HK-2 (cell line): ENCODE data around the gene ACTN4.
A peak's percentile ranks its signal among the peaks of the same experiment; 100 is the strongest.

Source experiments
- DNase-seq: peaks from one replicate; pipeline ENCODE4 v3.0.0-alpha.2; 2018; ENCODE audit not compliant: unreplicated experiment

The ACTN4 gene

DNA sequence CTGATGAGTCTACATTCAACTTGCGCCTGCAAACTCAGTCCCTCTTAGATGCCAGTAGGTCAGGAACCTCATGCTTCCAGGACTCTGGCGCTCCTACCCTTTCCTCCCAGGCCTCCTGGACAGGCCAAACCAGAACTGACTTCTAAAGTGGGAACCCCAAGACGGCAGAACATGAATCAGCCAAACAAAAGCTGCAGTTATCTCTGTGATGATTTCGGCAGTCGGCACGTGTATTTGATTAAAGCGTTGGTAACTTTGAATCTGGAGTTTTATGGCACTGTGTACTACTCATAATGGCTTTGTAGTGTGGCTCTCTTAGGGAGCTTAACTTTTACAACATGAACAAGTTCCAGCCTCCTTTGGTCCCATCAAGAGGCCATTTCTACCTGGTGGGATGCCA, 13.7 kb downstream of the ACTN4 start:
- no peak for DNase-seq

- no peak for DNase-seq
Measured at GRCh38 chr19:38661996-38662395, 14.5 kb downstream of the ACTN4 start.

DNA sequence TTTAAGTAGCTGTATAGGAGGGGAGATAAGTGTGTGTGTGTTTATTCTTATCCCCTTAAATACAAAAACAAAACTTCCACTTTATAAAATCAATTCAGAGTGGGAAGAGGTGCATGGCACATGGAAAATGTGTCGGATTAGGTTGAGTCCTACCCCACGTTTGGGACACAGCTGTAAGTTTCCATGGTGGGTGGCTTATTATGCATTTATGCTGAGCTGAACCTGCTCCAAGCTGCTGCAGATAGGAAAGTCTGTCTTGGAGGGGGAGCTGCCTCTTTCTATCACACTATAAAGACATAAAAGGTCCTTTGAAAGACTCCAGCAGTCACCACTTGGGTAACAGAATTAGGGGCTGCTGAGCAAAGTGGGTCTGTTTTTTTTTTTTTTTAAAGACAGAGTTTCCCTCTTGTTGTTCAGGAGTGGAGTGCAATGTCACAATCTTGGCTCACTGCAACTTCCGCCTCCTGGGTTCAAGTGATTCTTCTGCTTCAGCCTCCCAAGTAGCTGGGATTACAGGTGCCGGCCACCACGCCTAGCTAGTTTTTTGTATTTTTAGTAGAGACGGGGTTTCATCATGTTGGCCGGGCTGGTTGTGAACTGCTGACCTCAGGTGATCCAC, 15.2 kb downstream of the ACTN4 start:
- no peak for DNase-seq

DNA sequence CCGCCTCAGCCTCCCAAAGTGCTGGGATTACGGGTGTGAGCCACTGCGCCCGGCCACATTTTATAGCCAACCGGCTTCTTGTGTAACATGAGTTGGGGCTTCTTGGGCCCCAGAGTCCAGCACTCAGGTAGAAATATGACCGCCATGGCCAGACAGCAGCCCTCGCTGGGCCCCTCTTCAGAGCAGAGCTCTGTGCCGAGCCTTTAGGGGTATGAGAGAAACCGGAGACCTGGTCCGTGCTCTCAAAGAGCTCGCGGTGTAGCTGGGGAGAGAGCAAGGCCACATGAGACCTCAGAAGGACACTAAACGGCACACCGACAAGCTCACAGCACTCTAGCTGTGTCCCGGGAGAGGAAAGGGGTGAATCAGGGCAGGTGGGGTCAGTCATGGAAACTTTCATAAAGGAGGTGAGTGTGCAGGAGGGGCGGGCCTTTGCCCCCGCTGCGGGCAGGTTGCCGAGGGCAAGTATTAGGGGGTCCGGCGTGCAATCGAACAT, 15.8 kb downstream of the ACTN4 start:
- DNase-seq, result no peak

DNA sequence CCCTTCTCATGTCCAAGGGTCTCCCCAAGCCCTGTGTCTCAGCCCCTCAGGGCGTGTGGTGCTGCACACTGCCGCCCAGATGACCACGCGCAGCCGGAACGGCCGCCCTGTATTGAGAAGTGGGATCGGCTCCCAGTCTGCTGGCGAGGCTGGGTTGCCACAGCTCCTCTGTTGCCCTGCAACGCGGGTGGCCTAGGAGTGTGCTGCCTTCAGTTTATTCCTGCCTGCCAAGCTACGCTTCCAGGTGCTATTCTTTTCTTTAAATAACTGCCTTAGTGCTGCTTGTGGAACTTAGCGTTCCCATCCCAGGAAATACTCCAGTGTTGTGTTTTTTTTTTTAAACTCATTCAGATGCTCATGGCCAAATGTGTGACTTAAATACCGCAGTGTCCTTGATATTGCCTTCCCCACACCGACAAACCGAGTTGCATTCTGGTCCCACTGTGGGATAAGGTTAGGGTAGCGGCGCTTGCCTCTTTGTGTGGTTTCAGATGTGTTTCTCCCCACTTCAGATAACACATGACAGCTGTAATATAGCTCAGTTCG, 16.6 kb downstream of the ACTN4 start:
- no peak for DNase-seq

GRCh38 chr19:38664503-38665211, 17.2 kb downstream of the ACTN4 start:
- DNase-seq, result no peak

DNA sequence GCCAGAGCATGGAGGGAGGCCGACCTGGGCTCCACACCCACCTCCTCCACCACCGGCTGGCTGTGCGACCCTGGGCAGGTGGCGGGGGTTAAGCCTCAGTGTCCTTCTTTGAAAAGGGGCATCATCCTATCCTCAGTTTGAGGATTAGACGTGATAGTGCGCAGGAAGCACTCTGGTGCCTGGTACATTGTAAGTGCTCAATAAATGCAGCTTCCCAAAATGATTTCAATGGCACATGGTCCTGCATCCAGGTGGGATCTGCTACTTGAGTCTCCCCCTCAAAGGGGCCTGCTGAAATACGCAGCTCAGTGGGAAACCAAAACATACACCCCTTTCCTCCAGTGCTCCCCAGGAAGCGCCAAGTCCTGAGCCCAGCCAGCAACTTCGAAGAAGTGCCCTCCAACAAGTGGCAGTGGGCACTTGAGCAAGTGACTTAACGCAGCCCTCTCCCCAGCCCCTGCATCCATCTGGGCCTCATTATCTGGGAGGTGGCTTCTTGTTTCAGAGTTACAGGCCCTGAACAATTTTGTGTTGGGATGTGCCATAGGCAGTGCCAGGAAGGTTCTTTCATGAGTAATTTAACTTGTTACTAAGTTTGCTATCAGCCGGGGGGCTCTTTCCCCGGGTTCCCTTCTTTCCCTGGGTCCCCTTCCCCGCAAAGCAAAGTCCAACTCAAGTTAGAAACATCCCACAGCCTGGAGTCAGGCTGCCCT, 17.9 kb downstream of the ACTN4 start:
- no peak for DNase-seq

- no peak for DNase-seq
Measured at GRCh38 chr19:38665950-38666662, 18.7 kb downstream of the ACTN4 start.

- peak; percentile 71 for DNase-seq
Measured at GRCh38 chr19:38666663-38667511, 19.4 kb downstream of the ACTN4 start.

GRCh38 chr19:38667661-38668171, 20.3 kb downstream of the ACTN4 start:
- DNase-seq, result no peak

GRCh38 chr19:38669552-38669951, 22.1 kb downstream of the ACTN4 start:
- DNase-seq, result no peak

DNA sequence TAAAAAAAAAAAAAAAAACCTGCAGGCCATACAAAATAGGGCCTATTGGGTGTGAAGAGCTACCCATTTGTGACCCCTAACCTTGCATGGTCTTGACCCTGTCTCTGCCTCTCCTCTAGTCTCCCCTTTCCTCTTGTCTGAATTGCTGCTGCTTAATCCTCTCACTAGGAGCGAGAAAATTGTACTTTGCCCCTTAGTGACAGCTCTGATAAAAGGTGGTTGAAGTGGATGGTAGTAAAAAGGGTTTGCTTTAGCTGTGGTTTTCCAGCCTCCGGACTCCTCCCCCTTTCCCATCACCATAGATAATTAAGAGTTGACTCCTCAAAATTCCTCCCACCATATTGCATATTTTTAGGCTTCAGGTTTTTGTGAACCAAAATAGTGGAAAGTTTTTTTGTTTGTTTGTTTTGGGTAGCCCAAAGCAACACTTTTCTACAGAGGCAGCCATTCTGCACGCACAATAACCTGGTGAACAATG, 23.5 kb downstream of the ACTN4 start:
- no peak for DNase-seq

GRCh38 chr19:38671654-38672053, 24.2 kb downstream of the ACTN4 start:
- DNase-seq, result no peak

- no peak for DNase-seq
Measured at GRCh38 chr19:38673030-38673429, 25.6 kb downstream of the ACTN4 start.

DNA sequence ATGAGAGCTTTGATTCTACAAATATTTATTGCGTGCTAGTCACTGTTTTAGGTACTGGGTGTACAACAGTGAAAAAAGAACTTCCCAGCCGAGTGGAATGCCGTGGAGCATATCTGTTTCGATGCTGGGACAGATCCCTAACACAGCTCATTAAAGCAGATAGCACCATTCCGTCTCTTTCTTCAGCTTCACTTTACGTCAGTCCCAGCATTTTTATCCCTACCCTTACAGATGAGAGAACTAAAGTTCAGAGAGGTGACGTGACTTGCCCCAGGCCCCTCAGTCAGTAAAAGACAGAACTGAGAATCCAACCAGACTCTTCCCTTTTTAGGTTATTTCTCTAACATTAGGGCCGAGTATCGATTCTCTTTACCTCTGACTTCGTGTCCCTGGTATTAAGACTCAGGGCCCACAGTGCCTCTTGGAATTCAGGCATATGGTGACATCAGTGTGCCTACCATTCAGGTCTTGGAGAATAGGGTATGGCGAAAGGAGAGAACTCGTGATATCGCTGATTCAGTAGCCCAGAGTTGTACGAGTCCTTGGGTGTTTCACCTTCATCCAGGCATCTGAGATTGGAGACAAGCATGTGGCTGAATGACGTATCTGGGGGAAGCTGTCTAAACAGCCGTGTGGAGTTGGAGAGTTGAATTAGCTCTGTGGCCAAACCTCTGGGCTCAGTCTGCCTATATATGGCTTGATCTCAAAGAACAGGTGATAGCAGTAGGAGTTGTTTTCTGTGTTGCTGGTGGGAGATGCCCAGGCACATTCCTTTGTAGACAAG, 27.1 kb downstream of the ACTN4 start:
- DNase-seq, result no peak

DNA sequence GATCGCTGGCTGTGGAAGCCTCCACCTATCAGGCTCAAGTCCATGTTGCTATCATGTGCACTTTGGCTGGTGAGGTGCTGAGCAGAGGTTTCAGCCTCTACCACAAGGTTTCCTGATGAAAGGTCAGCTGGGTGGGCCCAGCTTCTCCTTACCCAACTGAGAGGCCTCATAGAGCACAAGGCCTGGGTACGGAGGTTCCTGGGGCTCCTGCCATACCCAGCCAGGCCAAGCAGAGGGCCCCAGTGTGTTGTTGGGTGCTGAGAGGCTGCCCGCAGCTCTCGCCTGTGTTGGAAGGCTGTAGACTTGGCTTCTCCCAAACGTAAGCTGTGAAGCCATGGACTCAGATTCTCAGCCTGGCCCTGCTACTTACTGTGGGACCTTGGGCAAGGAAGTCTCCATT, 28.2 kb downstream of the ACTN4 start:
- DNase-seq, result no peak

DNA sequence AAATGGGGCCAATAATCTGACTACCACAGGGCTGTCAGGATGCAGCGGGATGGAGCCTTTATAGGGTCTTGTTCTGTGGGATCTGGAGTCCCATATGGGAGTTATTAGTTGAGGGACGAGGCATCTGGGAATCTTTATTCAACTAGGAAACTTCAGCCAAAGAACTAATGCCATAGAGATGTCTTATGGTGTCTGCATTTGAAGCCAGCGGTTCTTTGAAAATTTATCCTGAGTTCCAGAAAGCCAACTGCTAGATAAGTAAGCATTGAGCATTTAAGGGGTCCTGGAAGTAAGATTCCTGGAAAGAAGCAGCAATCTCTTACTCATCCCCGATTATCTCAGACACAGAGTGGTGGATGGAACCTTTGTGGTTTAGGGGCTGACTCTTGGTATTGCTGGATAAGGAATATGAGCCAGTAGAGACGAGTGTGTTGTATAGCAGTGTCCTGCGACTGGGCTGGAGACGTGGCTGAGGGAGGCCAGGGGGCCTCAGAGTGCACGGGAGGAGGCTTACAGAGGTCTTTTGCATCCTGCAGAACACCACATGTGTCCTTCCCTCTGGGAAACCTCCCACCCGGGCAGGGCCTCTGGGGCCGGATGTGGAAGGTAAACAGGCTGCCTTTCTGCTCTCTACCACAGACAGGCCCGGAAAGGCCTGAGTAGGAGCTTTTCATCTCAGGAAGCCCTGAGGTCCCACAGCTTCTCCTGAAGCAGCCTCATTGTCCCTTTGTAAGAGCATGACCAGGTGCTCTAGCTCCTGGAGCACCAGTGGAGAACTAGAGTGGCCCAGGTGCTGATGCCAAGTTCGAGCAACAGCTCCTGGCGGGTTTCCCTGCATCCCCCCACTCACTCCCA, 28.8 kb downstream of the ACTN4 start:
- no peak for DNase-seq

DNA sequence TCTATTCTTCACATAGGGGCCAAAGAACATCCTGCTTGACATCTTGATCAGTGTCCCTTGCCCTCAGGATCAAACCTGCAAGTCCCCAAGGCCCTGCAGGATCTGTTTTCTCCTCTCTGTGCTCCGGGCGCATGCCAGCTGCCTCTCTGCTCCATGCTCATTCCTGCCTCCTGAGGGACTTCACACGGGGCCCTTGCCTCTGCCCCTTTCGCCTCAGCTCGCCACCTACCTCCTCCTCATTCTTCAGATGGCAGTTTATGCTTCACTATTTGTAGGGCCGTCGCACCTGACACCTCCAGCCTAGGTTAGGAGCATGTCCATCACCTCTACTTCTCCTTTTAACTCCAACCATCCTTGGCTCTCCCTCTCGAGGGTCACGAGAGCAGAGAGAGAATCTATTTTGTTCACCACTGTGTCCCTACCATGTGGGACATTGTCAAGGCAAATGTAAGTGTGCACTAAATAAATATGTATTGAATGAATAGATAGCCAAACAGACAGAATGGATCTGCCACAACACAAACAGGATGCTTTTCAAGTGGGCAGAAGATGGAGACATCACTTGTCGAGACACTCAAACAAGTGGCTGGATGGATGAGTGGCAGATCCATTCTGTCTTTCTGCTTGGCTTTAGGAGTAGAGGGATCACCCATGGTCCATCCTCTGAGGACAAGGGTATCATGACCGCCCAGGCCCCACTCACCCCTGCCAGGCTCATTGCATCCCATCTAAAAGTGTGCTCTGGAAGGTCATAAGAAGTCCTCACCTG, 29.6 kb downstream of the ACTN4 start:
- DNase-seq, result no peak
